Measurements from ENCODE around the gene OMP. TPM values are rescaled to one million over a fixed set of nuclear protein-coding genes. Genes with fewer than 3 reads are reported as not detected.

Gene OMP
- polyA plus RNA-seq, 1 donor from 2014 or later: not detected

DNA sequence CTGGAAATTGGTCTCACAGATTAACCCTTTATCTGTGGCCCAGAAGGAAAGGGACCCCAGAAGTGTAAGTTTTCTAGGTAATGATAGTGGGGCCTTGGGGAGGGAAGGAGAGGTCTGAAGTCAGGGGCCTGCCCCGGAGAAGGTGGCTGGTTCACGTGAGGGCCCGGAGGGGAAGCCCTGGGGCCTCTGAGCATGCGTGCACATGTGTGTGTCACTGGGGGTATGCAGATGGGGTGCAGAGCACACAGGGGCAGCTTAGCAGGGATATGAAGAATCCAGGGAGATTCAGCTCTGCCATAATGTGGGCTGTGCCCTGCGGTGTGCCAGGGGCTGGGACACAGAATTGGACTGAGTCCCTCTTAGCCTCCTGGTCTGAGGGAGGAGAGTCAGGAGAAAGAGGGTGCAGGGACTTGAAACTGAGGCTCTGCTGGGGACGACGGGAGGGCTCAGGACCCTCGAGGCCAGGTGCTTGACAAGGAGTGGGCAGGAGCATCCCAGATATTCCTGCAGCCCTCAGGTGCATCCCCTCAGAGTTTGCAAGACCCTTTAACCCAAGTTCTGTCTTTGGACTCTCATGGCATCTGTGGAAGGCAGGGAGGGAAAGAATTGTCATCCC is 40.9 kb downstream of the OMP start:
- H3K79me2 ChIP-seq (replicated peaks; ENCODE audit: insufficient read depth, low read length): no peaks in the 10 kb centered on the region
- H3K9ac ChIP-seq (ENCODE audit: low read length): no peak overlapping the region
- no peaks in the 10 kb centered on the region for H3K9me3 ChIP-seq (ENCODE audit: low read length)
- no peaks in the 10 kb centered on the region for H3K27me3 ChIP-seq (ENCODE audit: insufficient read depth, low read depth, low read length)
- no peaks in the 10 kb centered on the region for H4K20me1 ChIP-seq (ENCODE audit: insufficient read depth)
- H3K36me3 ChIP-seq (ENCODE audit: insufficient read depth, low read length): no peaks in the 10 kb centered on the region
- H2AFZ ChIP-seq (ENCODE audit: low read depth, low read length): no peak overlapping the region
- H3F3A ChIP-seq (ENCODE audit: insufficient read depth, low read length, poor library complexity, severe bottlenecking): no peaks in the 10 kb centered on the region
- H3K4me3 ChIP-seq (ENCODE audit: low read length): no peak overlapping the region
- TF ChIP-seq RAD21 (conservative IDR thresholded peaks at IDR 0.05): no peak
- no peak for TF ChIP-seq TAF1 (IDR thresholded peaks at IDR 0.05; ENCODE audit: low read depth)
- TF ChIP-seq EZH2 (IDR thresholded peaks at IDR 0.05; ENCODE audit: borderline replicate concordance, insufficient read depth, low read length, poor library complexity, severe bottlenecking): no peak
- TF ChIP-seq, protein P1, sequence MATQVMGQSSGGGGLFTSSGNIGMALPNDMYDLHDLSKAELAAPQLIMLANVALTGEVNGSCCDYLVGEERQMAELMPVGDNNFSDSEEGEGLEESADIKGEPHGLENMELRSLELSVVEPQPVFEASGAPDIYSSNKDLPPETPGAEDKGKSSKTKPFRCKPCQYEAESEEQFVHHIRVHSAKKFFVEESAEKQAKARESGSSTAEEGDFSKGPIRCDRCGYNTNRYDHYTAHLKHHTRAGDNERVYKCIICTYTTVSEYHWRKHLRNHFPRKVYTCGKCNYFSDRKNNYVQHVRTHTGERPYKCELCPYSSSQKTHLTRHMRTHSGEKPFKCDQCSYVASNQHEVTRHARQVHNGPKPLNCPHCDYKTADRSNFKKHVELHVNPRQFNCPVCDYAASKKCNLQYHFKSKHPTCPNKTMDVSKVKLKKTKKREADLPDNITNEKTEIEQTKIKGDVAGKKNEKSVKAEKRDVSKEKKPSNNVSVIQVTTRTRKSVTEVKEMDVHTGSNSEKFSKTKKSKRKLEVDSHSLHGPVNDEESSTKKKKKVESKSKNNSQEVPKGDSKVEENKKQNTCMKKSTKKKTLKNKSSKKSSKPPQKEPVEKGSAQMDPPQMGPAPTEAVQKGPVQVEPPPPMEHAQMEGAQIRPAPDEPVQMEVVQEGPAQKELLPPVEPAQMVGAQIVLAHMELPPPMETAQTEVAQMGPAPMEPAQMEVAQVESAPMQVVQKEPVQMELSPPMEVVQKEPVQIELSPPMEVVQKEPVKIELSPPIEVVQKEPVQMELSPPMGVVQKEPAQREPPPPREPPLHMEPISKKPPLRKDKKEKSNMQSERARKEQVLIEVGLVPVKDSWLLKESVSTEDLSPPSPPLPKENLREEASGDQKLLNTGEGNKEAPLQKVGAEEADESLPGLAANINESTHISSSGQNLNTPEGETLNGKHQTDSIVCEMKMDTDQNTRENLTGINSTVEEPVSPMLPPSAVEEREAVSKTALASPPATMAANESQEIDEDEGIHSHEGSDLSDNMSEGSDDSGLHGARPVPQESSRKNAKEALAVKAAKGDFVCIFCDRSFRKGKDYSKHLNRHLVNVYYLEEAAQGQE (IDR thresholded peaks at IDR 0.05; ENCODE audit: borderline replicate concordance): no peak
- TF ChIP-seq, protein P2, sequence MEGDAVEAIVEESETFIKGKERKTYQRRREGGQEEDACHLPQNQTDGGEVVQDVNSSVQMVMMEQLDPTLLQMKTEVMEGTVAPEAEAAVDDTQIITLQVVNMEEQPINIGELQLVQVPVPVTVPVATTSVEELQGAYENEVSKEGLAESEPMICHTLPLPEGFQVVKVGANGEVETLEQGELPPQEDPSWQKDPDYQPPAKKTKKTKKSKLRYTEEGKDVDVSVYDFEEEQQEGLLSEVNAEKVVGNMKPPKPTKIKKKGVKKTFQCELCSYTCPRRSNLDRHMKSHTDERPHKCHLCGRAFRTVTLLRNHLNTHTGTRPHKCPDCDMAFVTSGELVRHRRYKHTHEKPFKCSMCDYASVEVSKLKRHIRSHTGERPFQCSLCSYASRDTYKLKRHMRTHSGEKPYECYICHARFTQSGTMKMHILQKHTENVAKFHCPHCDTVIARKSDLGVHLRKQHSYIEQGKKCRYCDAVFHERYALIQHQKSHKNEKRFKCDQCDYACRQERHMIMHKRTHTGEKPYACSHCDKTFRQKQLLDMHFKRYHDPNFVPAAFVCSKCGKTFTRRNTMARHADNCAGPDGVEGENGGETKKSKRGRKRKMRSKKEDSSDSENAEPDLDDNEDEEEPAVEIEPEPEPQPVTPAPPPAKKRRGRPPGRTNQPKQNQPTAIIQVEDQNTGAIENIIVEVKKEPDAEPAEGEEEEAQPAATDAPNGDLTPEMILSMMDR (IDR thresholded peaks at IDR 0.05; ENCODE audit: poor library complexity, severe bottlenecking): no peak
- no peak for TF ChIP-seq POLR2AphosphoS5 (IDR thresholded peaks at IDR 0.05)
- no peak for TF ChIP-seq MXI1 (conservative IDR thresholded peaks at IDR 0.05; ENCODE audit: poor library complexity, severe bottlenecking)
- TF ChIP-seq EP300 (conservative IDR thresholded peaks at IDR 0.05; ENCODE audit: poor library complexity, severe bottlenecking): no peak
- TF ChIP-seq SMC3 (conservative IDR thresholded peaks at IDR 0.05; ENCODE audit: poor library complexity): no peak
- no peak overlapping the region for H3K4me2 ChIP-seq (ENCODE audit: low read length)
- H3K9me2 ChIP-seq (ENCODE audit: insufficient read depth, low read length): no peaks in the 10 kb centered on the region
- H3K27ac ChIP-seq (ENCODE audit: low read length): no peak overlapping the region

- Histone ChIP-seq H3K4me2 (ENCODE audit: low read length) (no peak overlapping the region), H3K27me3 (ENCODE audit: insufficient read depth, low read depth, low read length) (no peaks in the 10 kb centered on the region), H3K36me3 (ENCODE audit: insufficient read depth, low read length) (no peaks in the 10 kb centered on the region), H3K4me3 (ENCODE audit: low read length) (no peak overlapping the region), H3K9me3 (ENCODE audit: low read length) (no peaks in the 10 kb centered on the region), H2AFZ (ENCODE audit: low read depth, low read length) (no peak overlapping the region), H4K20me1 (ENCODE audit: insufficient read depth) (no peaks in the 10 kb centered on the region), H3K9me2 (ENCODE audit: insufficient read depth, low read length) (no peaks in the 10 kb centered on the region), H3K9ac (ENCODE audit: low read length) (no peak overlapping the region), H3K79me2 (replicated peaks; ENCODE audit: insufficient read depth, low read length) (no peaks in the 10 kb centered on the region), H3F3A (ENCODE audit: insufficient read depth, low read length, poor library complexity, severe bottlenecking) (no peaks in the 10 kb centered on the region), H3K27ac (ENCODE audit: low read length) (no peak overlapping the region)
- no peak for TF ChIP-seq POLR2AphosphoS5 (IDR thresholded peaks at IDR 0.05)
- no peak for TF ChIP-seq SMC3 (conservative IDR thresholded peaks at IDR 0.05; ENCODE audit: poor library complexity)
- TF ChIP-seq EZH2 (IDR thresholded peaks at IDR 0.05; ENCODE audit: borderline replicate concordance, insufficient read depth, low read length, poor library complexity, severe bottlenecking): no peak
- TF ChIP-seq, protein P2 (IDR thresholded peaks at IDR 0.05; ENCODE audit: poor library complexity, severe bottlenecking): no peak
- TF ChIP-seq MXI1 (conservative IDR thresholded peaks at IDR 0.05; ENCODE audit: poor library complexity, severe bottlenecking): no peak
- no peak for TF ChIP-seq RAD21 (conservative IDR thresholded peaks at IDR 0.05)
- no peak for TF ChIP-seq EP300 (conservative IDR thresholded peaks at IDR 0.05; ENCODE audit: poor library complexity, severe bottlenecking)
- TF ChIP-seq, protein P1 (IDR thresholded peaks at IDR 0.05; ENCODE audit: borderline replicate concordance): no peak
Observed at GRCh38 chr11:77144196-77144856, 41.7 kb downstream of the OMP start.
